Measurements from ENCODE around the gene OLIG3.

DNA sequence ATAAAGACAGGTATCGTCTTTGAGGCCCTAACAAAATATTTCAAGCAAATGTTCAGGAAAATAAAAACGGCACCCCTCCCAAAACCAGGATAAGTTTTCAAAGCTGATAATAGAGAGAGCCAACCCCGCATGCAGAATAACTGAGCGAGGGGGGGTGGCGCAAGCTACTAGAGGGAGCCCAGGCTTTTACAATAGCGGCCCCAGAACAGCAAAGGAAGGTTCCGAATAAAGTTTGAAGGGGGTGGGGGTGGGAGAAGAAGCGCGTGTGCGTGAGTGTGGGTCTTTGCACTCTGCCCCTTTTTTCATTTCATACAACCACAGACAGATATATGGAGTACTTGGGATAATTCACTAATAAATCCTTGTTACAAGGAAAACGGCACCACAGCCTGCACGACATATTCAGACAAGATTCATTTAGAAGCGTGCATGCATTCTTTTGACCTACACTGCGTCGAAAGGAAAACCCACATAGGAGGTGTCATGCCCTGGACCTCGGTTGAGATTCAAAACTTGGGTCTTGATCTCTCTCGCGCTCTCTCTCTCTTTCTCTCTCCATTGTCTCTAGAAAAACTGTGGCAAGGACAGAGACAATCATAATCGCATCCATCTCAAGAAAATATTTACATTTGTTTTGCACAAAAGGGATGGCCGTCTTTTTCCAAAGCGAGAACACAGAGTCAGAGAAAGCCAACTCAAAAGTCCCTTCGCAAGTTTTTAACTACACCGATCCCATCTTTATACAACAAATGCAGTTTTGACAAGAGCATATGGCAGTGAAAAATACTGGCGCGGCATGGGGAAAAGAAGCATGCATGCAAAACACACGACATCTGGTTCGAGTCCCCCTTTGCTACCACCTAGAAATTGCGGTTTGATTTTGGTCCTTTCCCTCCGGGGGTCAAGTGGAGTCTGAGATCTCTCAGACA, 1.6 kb downstream of the OLIG3 start:
- TF ChIP-seq, protein P1, sequence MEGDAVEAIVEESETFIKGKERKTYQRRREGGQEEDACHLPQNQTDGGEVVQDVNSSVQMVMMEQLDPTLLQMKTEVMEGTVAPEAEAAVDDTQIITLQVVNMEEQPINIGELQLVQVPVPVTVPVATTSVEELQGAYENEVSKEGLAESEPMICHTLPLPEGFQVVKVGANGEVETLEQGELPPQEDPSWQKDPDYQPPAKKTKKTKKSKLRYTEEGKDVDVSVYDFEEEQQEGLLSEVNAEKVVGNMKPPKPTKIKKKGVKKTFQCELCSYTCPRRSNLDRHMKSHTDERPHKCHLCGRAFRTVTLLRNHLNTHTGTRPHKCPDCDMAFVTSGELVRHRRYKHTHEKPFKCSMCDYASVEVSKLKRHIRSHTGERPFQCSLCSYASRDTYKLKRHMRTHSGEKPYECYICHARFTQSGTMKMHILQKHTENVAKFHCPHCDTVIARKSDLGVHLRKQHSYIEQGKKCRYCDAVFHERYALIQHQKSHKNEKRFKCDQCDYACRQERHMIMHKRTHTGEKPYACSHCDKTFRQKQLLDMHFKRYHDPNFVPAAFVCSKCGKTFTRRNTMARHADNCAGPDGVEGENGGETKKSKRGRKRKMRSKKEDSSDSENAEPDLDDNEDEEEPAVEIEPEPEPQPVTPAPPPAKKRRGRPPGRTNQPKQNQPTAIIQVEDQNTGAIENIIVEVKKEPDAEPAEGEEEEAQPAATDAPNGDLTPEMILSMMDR (IDR thresholded peaks at IDR 0.05; ENCODE audit: insufficient read depth, low read length): no peak
- TF ChIP-seq POLR2AphosphoS5 (IDR thresholded peaks at IDR 0.05; ENCODE audit: low read depth) (no peak), GABPA (IDR thresholded peaks at IDR 0.05; ENCODE audit: low read depth) (no peak), SPI1 (IDR thresholded peaks at IDR 0.05; ENCODE audit: borderline replicate concordance, low read depth) (no peak)
- TF ChIP-seq, protein P2, sequence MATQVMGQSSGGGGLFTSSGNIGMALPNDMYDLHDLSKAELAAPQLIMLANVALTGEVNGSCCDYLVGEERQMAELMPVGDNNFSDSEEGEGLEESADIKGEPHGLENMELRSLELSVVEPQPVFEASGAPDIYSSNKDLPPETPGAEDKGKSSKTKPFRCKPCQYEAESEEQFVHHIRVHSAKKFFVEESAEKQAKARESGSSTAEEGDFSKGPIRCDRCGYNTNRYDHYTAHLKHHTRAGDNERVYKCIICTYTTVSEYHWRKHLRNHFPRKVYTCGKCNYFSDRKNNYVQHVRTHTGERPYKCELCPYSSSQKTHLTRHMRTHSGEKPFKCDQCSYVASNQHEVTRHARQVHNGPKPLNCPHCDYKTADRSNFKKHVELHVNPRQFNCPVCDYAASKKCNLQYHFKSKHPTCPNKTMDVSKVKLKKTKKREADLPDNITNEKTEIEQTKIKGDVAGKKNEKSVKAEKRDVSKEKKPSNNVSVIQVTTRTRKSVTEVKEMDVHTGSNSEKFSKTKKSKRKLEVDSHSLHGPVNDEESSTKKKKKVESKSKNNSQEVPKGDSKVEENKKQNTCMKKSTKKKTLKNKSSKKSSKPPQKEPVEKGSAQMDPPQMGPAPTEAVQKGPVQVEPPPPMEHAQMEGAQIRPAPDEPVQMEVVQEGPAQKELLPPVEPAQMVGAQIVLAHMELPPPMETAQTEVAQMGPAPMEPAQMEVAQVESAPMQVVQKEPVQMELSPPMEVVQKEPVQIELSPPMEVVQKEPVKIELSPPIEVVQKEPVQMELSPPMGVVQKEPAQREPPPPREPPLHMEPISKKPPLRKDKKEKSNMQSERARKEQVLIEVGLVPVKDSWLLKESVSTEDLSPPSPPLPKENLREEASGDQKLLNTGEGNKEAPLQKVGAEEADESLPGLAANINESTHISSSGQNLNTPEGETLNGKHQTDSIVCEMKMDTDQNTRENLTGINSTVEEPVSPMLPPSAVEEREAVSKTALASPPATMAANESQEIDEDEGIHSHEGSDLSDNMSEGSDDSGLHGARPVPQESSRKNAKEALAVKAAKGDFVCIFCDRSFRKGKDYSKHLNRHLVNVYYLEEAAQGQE (IDR thresholded peaks at IDR 0.05; ENCODE audit: insufficient replicate concordance, low read depth): no peak
